Coronary artery (tissue), 2 donors: Measurements from ENCODE around the gene CMC2.

ENCODE experiments used
- DNase-seq: peaks from one replicate; pipeline ENCODE4 v3.0.0-alpha.2; 2017; ENCODE audit warnings: low spot score
- H3K27ac ChIP-seq, 2 donors: fragments of 200-600 bp; sonication (generic); one replicate each; pipeline ENCODE4 v1.5.1; 2016 to 2019
- H3K4me3 ChIP-seq: fragments of 200-600 bp; sonication (generic); 2 replicates; pipeline ENCODE4 v1.5.1; 2016; ENCODE audit warnings: mild to moderate bottlenecking, moderate library complexity
- CTCF ChIP-seq: fragments of 200-600 bp; sonication (generic); IDR thresholded peaks from one replicate; pipeline ENCODE4 v1.5.1; 2019; ENCODE audit warnings: antibody characterized with exemption

CMC2 gene

GRCh38 chr16:81003610-81004460 is 2.9 kb downstream of the CMC2 start:
- Histone ChIP-seq H3K27ac (peak overlapping the region; percentile 30 to 54), H3K4me3 (no peak overlapping the region)
- no peak for DNase-seq
- no peak for TF ChIP-seq CTCF

- no peak overlapping the region for H3K27ac ChIP-seq
Observed at GRCh38 chr16:81003064-81003463, 3.6 kb downstream of the CMC2 start.

GRCh38 chr16:81001330-81001729 is 5.4 kb downstream of the CMC2 start:
- TF ChIP-seq CTCF = no peak
- no peak overlapping the region for H3K27ac ChIP-seq

More at GRCh38 chr16:81003064-81003463, 3.6 kb downstream of the CMC2 start:
- no peak for TF ChIP-seq CTCF
- H3K4me3 ChIP-seq = no peak overlapping the region
- DNase-seq = no peak

GRCh38 chr16:81000873-81001272 is 5.8 kb downstream of the CMC2 start:
- Histone ChIP-seq H3K4me3 (no peak overlapping the region), H3K27ac (no peak overlapping the region)
- TF ChIP-seq CTCF = no peak
- no peak for DNase-seq

More at GRCh38 chr16:81001330-81001729, 5.4 kb downstream of the CMC2 start:
- no peak for DNase-seq
- H3K4me3 ChIP-seq = no peak overlapping the region

GRCh38 chr16:80997964-80998620 is 8.6 kb downstream of the CMC2 start:
- TF ChIP-seq CTCF = no peak
- H3K27ac ChIP-seq = no peak overlapping the region
- H3K4me3 ChIP-seq = no peak overlapping the region
- DNase-seq = no peak

- TF ChIP-seq CTCF = no peak
- Histone ChIP-seq H3K27ac (no peak overlapping the region), H3K4me3 (peak overlapping the region; percentile 37)
- no peak for DNase-seq
Observed at GRCh38 chr16:80997139-80997798, 9.4 kb downstream of the CMC2 start.
